Measurements from ENCODE around the gene CACTIN.
"Not testable (repeated sequence)": the region's sequence is repeated elsewhere in the genome, so short reads cannot be mapped to it uniquely, and the experiment has no call there.

The CACTIN gene

GRCh38 chr19:3648037-3648905, 21.7 kb upstream of the CACTIN start:
- DNase-seq, result no peak
- in situ Hi-C loops (cut with MboI; ENCODE audit: low pct_unique_long_range_greater_than_20kb, low sequenced_read_pairs), result no loop called here

- in situ Hi-C loops (cut with MboI; ENCODE audit: low pct_unique_long_range_greater_than_20kb, low sequenced_read_pairs); DNase-seq: not testable (repeated sequence)
These were observed 20.5 kb upstream of the CACTIN start for GRCh38 chr19:3647102-3647501.

GRCh38 chr19:3646336-3647092, 19.9 kb upstream of the CACTIN start:
- DNase-seq, result no peak
- in situ Hi-C loops (cut with MboI; ENCODE audit: low pct_unique_long_range_greater_than_20kb, low sequenced_read_pairs), result no loop called here

GRCh38 chr19:3645726-3646125, 19.1 kb upstream of the CACTIN start:
- in situ Hi-C loops (cut with MboI; ENCODE audit: low pct_unique_long_range_greater_than_20kb, low sequenced_read_pairs), result no loop called here
- DNase-seq, result no peak

- no peak for DNase-seq
- in situ Hi-C loops (cut with MboI; ENCODE audit: low pct_unique_long_range_greater_than_20kb, low sequenced_read_pairs), result no loop called here
These were observed 18.4 kb upstream of the CACTIN start for GRCh38 chr19:3645067-3645396.

GRCh38 chr19:3644351-3645066, 17.9 kb upstream of the CACTIN start:
- DNase-seq, result no peak
- in situ Hi-C loops (cut with MboI; ENCODE audit: low pct_unique_long_range_greater_than_20kb, low sequenced_read_pairs), result no loop called here

GRCh38 chr19:3643674-3644313, 17.2 kb upstream of the CACTIN start:
- in situ Hi-C loops (cut with MboI; ENCODE audit: low pct_unique_long_range_greater_than_20kb, low sequenced_read_pairs), result no loop called here
- DNase-seq, result no peak

- DNase-seq, result no peak
- in situ Hi-C loops (cut with MboI; ENCODE audit: low pct_unique_long_range_greater_than_20kb, low sequenced_read_pairs), result no loop called here
These were observed 16.5 kb upstream of the CACTIN start for GRCh38 chr19:3642987-3643673.

- in situ Hi-C loops (cut with MboI; ENCODE audit: low pct_unique_long_range_greater_than_20kb, low sequenced_read_pairs), result no loop called here
- no peak for DNase-seq
These were observed 15.7 kb upstream of the CACTIN start for GRCh38 chr19:3642296-3642695.

- DNase-seq, result no peak
- in situ Hi-C loops (cut with MboI; ENCODE audit: low pct_unique_long_range_greater_than_20kb, low sequenced_read_pairs), result no loop called here
These were observed 15.1 kb upstream of the CACTIN start for GRCh38 chr19:3641515-3642269.

GRCh38 chr19:3639479-3639878, 12.9 kb upstream of the CACTIN start:
- no peak for DNase-seq
- in situ Hi-C loops (cut with MboI; ENCODE audit: low pct_unique_long_range_greater_than_20kb, low sequenced_read_pairs), result no loop called here

- no peak for DNase-seq
- in situ Hi-C loops (cut with MboI; ENCODE audit: low pct_unique_long_range_greater_than_20kb, low sequenced_read_pairs), result no loop called here
These were observed 11.9 kb upstream of the CACTIN start for GRCh38 chr19:3638208-3639193.

GRCh38 chr19:3637621-3638020, 11.0 kb upstream of the CACTIN start:
- in situ Hi-C loops (cut with MboI; ENCODE audit: low pct_unique_long_range_greater_than_20kb, low sequenced_read_pairs), result no loop called here
- no peak for DNase-seq

GRCh38 chr19:3636962-3637361, 10.4 kb upstream of the CACTIN start:
- DNase-seq, result no peak
- in situ Hi-C loops (cut with MboI; ENCODE audit: low pct_unique_long_range_greater_than_20kb, low sequenced_read_pairs), result no loop called here

GRCh38 chr19:3636506-3636905, 9.9 kb upstream of the CACTIN start:
- in situ Hi-C loops (cut with MboI; ENCODE audit: low pct_unique_long_range_greater_than_20kb, low sequenced_read_pairs), result no loop called here
- DNase-seq, result no peak

GRCh38 chr19:3634496-3635045, 8.0 kb upstream of the CACTIN start:
- in situ Hi-C loops (cut with MboI; ENCODE audit: low pct_unique_long_range_greater_than_20kb, low sequenced_read_pairs), result no loop called here
- no peak for DNase-seq

GRCh38 chr19:3633559-3633988, 7.0 kb upstream of the CACTIN start:
- in situ Hi-C loops (cut with MboI; ENCODE audit: low pct_unique_long_range_greater_than_20kb, low sequenced_read_pairs), result no loop called here
- DNase-seq, result no peak

Measured in KBM-7 (cell line).